ENCODE measurements around the gene OTUB2.

GRCh38 chr14:93984987-93985410, 41.1 kb upstream of the OTUB2 start:
- TF ChIP-seq CTCF (conservative IDR thresholded peaks at IDR 0.05): no peak
- TF ChIP-seq EZH2 (IDR thresholded peaks at IDR 0.05; ENCODE audit: low read depth): no peak
